NCI-H1092 (cell line): ENCODE data around the gene BSND.

Source experiments
- DNase-seq: peaks from one replicate; lab custom pipeline; 2025; lab: John Stamatoyannopoulos, UW

BSND gene

GRCh38 chr1:55048453-55049270 lies 49.9 kb downstream of the BSND start:
- DNase-seq: no peak

GRCh38 chr1:55049271-55049913 lies 50.7 kb downstream of the BSND start:
- no peak for DNase-seq

GRCh38 chr1:55049914-55050278 lies 51.2 kb downstream of the BSND start:
- DNase-seq: peak; percentile 58

GRCh38 chr1:55050283-55050682 lies 51.5 kb downstream of the BSND start:
- no peak for DNase-seq

- no peak for DNase-seq
Observed at GRCh38 chr1:55051169-55051568, 52.4 kb downstream of the BSND start.

- DNase-seq: no peak
Observed at GRCh38 chr1:55051621-55052020, 52.9 kb downstream of the BSND start.

- DNase-seq: no peak
Observed at GRCh38 chr1:55052221-55053142, 53.7 kb downstream of the BSND start.

GRCh38 chr1:55053265-55053954 lies 54.7 kb downstream of the BSND start:
- no peak for DNase-seq

- no peak for DNase-seq
Observed at GRCh38 chr1:55054396-55054795, 55.7 kb downstream of the BSND start.

- no peak for DNase-seq
Observed at GRCh38 chr1:55055084-55055882, 56.5 kb downstream of the BSND start.

GRCh38 chr1:55055951-55056631 lies 57.4 kb downstream of the BSND start:
- no peak for DNase-seq

GRCh38 chr1:55056632-55056992 lies 57.9 kb downstream of the BSND start:
- DNase-seq: no peak

- no peak for DNase-seq
Observed at GRCh38 chr1:55057270-55057955, 58.7 kb downstream of the BSND start.

- DNase-seq: no peak
Observed at GRCh38 chr1:55057956-55058298, 59.2 kb downstream of the BSND start.

- no peak for DNase-seq
Observed at GRCh38 chr1:55059302-55060132, 60.8 kb downstream of the BSND start.

- no peak for DNase-seq
Observed at GRCh38 chr1:55060133-55060999, 61.6 kb downstream of the BSND start.

- no peak for DNase-seq
Observed at GRCh38 chr1:55061000-55061705, 62.4 kb downstream of the BSND start.
